Right lobe of liver (tissue), 4 donors: ENCODE measurements around the gene TBX10.

Experiments used
- POLR2A ChIP-seq: fragments of 450-650 bp; IDR thresholded peaks from one replicate; pipeline ENCODE4 v1.6.1; 2017; ENCODE audit warnings: antibody characterized with exemption, mild to moderate bottlenecking
- TF ChIP-seq, protein P1 (sequence below), 4 donors: fragments of 200-600 bp in 3 of 4; fragments of 450-650 bp in 1 of 4; IDR thresholded peaks; one replicate each; pipeline versions ENCODE4 v1.5.1 to v1.8.0; 2016 to 2022; ENCODE audit warnings: antibody characterized with exemption in 4 of 4, mild to moderate bottlenecking in 2 of 4
- donor health status: DM: no; HTN: no; CAD: no.
- donor health status: DM: no; HTN: no; CAD: no.
- donor health status: DM: no; HTN: yes; CAD: no.

DNA sequence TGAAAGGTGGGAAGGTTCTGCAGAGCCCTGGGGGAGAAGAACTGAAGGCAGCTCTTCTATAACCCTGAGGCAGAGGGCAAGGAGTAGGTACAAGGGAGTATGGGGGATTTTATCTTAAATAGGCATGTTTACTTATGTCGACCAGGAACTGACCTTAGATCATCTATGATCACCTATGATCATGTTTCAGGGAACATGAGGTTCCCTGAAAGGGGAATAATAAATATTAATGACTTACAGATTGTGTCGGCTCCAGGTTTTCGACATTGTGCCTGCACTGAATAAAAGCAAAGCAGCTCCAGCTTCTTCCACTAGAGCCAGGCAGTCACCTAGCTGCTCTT is 46.0 kb downstream of the TBX10 start:
- TF ChIP-seq, protein P1, sequence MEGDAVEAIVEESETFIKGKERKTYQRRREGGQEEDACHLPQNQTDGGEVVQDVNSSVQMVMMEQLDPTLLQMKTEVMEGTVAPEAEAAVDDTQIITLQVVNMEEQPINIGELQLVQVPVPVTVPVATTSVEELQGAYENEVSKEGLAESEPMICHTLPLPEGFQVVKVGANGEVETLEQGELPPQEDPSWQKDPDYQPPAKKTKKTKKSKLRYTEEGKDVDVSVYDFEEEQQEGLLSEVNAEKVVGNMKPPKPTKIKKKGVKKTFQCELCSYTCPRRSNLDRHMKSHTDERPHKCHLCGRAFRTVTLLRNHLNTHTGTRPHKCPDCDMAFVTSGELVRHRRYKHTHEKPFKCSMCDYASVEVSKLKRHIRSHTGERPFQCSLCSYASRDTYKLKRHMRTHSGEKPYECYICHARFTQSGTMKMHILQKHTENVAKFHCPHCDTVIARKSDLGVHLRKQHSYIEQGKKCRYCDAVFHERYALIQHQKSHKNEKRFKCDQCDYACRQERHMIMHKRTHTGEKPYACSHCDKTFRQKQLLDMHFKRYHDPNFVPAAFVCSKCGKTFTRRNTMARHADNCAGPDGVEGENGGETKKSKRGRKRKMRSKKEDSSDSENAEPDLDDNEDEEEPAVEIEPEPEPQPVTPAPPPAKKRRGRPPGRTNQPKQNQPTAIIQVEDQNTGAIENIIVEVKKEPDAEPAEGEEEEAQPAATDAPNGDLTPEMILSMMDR (IDR thresholded peaks at IDR 0.05) = no peak
- no peak for TF ChIP-seq POLR2A
